GM12878 (cell line): ENCODE results near the gene FOXK1. TPM values are rescaled to one million over a fixed set of nuclear protein-coding genes. Genes with fewer than 3 reads are reported as not detected.

Experiments used
- BACH1 ChIP-seq: fragments of 450-650 bp; IDR thresholded peaks from 2 replicates; pipeline ENCODE4 v1.6.1; 2017; ENCODE audit warnings: mild to moderate bottlenecking, borderline replicate concordance
- CREM ChIP-seq: IDR thresholded peaks from 2 replicates; pipeline ENCODE4 v1.6.1; 2014; ENCODE audit warnings: antibody characterized with exemption, low read depth
- ESRRA ChIP-seq: IDR thresholded peaks from 2 replicates; pipeline ENCODE4 v1.6.1; 2012; ENCODE audit warnings: mild to moderate bottlenecking, low read length, improper control_type of control experiment
- JUNB ChIP-seq: IDR thresholded peaks from 2 replicates; pipeline ENCODE4 v1.6.1; 2016; ENCODE audit warnings: antibody characterized with exemption, mild to moderate bottlenecking
- KAT2A ChIP-seq: conservative IDR thresholded peaks from 2 replicates; pipeline ENCODE4 v1.6.1; 2011; ENCODE audit warnings: low read depth, low read length; ENCODE audit not compliant: control insufficient read depth
- MLLT1 ChIP-seq: fragments of 450-650 bp; IDR thresholded peaks from 2 replicates; pipeline ENCODE4 v1.6.1; 2016; ENCODE audit warnings: mild to moderate bottlenecking
- MYC ChIP-seq: IDR thresholded peaks from 2 replicates; pipeline ENCODE4 v1.6.1; 2011; ENCODE audit warnings: mild to moderate bottlenecking, low read length, moderate library complexity, inconsistent platforms; ENCODE audit not compliant: insufficient read depth, insufficient replicate concordance, insufficient read length, severe bottlenecking
- NR2F1 ChIP-seq: fragments of 450-650 bp; conservative IDR thresholded peaks from 2 replicates; pipeline ENCODE4 v1.6.1; 2017; ENCODE audit warnings: mild to moderate bottlenecking
- PRDM15 ChIP-seq: fragments of 450-650 bp; formaldehyde crosslinking; IDR thresholded peaks from 2 replicates; pipeline ENCODE4 v1.4.0; 2020; ENCODE audit warnings: mild to moderate bottlenecking, moderate library complexity
- RCOR1 ChIP-seq: conservative IDR thresholded peaks from 2 replicates; pipeline ENCODE4 v1.6.1; 2012; ENCODE audit warnings: low read depth, low read length, improper control_type of control experiment
- RFX5 ChIP-seq: IDR thresholded peaks from 2 replicates; pipeline ENCODE4 v1.6.1; 2011; ENCODE audit warnings: low read depth, low read length, improper control_type of control experiment
- SMARCA5 ChIP-seq: fragments of 450-650 bp; IDR thresholded peaks from 2 replicates; pipeline ENCODE4 v1.6.1; 2017; ENCODE audit warnings: mild to moderate bottlenecking
- TAF1 ChIP-seq: IDR thresholded peaks from 2 replicates; pipeline ENCODE4 v1.6.1; 2011; ENCODE audit warnings: mild to moderate bottlenecking, low read depth, low read length, borderline replicate concordance
- YY1 ChIP-seq: IDR thresholded peaks from 2 replicates; pipeline ENCODE4 v1.6.1; 2011; ENCODE audit warnings: low read depth, mild to moderate bottlenecking, low read length
- ZZZ3 ChIP-seq: IDR thresholded peaks from 2 replicates; pipeline ENCODE4 v1.6.1; 2011; ENCODE audit warnings: low read depth; ENCODE audit not compliant: control insufficient read depth, insufficient read length
- polyA plus RNA-seq, 11 experiments: library from polyadenylated mRNA; depleted of rRNA in 4 of 11; unstranded in 6 of 11; stranded (reverse) in 5 of 11; fragments of >200 nt; fragmentation: Nextera tagmentation in 4 of 11; fragmentation: Illumina TruSeq in 1 of 11; extraction: Ambion mirVana in 4 of 11; extraction: Trizol in 1 of 11; gene quantifications; 1 replicate in 1 of 11; 2 replicates in 10 of 11; pipeline versions ENCODE4 v1.2.1 to v1.2.3, GENCODE V29; 2011 to 2016; ENCODE audit warnings: inconsistent platforms in 2 of 11, missing spikeins in 2 of 11, low read depth in 1 of 11
- total RNA-seq, 4 experiments: library from RNA; depleted of rRNA in 3 of 4; stranded (reverse); fragments of >200 nt in 3 of 4; fragmentation: Illumina TruSeq in 1 of 4; extraction: Trizol in 1 of 4; gene quantifications; 2 replicates each; pipeline versions ENCODE4 v1.2.1 to v1.2.3, GENCODE V29; 2013 to 2021
- TF ChIP-seq, protein P1 (sequence below): fragments of 450-650 bp; IDR thresholded peaks from 2 replicates; pipeline ENCODE4 v1.6.1; 2017; ENCODE audit warnings: mild to moderate bottlenecking, low read depth, inconsistent platforms; ENCODE audit not compliant: poor library complexity, severe bottlenecking
- TF ChIP-seq, protein P2 (sequence below): IDR thresholded peaks from 2 replicates; pipeline ENCODE4 v1.6.1; 2012; ENCODE audit warnings: low read depth, low read length, improper control_type of control experiment

The FOXK1 gene
- total and polyA plus RNA-seq, 10 of the 15 experiments (the other 5 are each of a cell fraction or from before 2014, with no cell fraction given), result 0.24 to 31.8 (median 4.5) TPM

GRCh38 chr7:4641667-4642467, 40.2 kb upstream of the FOXK1 start (continued):
- TF ChIP-seq, protein P1, sequence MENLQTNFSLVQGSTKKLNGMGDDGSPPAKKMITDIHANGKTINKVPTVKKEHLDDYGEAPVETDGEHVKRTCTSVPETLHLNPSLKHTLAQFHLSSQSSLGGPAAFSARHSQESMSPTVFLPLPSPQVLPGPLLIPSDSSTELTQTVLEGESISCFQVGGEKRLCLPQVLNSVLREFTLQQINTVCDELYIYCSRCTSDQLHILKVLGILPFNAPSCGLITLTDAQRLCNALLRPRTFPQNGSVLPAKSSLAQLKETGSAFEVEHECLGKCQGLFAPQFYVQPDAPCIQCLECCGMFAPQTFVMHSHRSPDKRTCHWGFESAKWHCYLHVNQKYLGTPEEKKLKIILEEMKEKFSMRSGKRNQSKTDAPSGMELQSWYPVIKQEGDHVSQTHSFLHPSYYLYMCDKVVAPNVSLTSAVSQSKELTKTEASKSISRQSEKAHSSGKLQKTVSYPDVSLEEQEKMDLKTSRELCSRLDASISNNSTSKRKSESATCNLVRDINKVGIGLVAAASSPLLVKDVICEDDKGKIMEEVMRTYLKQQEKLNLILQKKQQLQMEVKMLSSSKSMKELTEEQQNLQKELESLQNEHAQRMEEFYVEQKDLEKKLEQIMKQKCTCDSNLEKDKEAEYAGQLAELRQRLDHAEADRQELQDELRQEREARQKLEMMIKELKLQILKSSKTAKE, result no peak
- TF ChIP-seq ESRRA (no peak; the same call in 1 of the 2 replicates), YY1 (peak; percentile 80), RFX5 (no peak), MLLT1 (no peak), PRDM15 (CRISPR knock-in tag) (no peak), MYC (peak; percentile 100), ZZZ3 (no peak), RCOR1 (0 out of 2 replicates have a peak, but pooled peaks have one; percentile 34), SMARCA5 (peak; percentile 87), CREM (0 out of 2 replicates have a peak, but pooled peaks have one; percentile 33), TAF1 (peak; percentile 44; the same call in 1 of the 2 replicates), KAT2A (no peak), NR2F1 (peak; percentile 100), JUNB (no peak), BACH1 (peak; percentile 69; the same call in 1 of the 2 replicates)
- TF ChIP-seq, protein P2, sequence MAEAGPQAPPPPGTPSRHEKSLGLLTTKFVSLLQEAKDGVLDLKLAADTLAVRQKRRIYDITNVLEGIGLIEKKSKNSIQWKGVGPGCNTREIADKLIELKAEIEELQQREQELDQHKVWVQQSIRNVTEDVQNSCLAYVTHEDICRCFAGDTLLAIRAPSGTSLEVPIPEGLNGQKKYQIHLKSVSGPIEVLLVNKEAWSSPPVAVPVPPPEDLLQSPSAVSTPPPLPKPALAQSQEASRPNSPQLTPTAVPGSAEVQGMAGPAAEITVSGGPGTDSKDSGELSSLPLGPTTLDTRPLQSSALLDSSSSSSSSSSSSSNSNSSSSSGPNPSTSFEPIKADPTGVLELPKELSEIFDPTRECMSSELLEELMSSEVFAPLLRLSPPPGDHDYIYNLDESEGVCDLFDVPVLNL, result no peak
